ENCODE data around the gene MAPK4.

MAPK4 gene

GRCh38 chr18:50751947-50752346 lies 192.1 kb downstream of the MAPK4 start:
- no peak for TF ChIP-seq ZFX (IDR thresholded peaks at IDR 0.05; ENCODE audit: borderline replicate concordance)
- TF ChIP-seq, protein P1, sequence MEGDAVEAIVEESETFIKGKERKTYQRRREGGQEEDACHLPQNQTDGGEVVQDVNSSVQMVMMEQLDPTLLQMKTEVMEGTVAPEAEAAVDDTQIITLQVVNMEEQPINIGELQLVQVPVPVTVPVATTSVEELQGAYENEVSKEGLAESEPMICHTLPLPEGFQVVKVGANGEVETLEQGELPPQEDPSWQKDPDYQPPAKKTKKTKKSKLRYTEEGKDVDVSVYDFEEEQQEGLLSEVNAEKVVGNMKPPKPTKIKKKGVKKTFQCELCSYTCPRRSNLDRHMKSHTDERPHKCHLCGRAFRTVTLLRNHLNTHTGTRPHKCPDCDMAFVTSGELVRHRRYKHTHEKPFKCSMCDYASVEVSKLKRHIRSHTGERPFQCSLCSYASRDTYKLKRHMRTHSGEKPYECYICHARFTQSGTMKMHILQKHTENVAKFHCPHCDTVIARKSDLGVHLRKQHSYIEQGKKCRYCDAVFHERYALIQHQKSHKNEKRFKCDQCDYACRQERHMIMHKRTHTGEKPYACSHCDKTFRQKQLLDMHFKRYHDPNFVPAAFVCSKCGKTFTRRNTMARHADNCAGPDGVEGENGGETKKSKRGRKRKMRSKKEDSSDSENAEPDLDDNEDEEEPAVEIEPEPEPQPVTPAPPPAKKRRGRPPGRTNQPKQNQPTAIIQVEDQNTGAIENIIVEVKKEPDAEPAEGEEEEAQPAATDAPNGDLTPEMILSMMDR (IDR thresholded peaks at IDR 0.05), result no peak
- H3K27ac ChIP-seq, result no peak overlapping the region

DNA sequence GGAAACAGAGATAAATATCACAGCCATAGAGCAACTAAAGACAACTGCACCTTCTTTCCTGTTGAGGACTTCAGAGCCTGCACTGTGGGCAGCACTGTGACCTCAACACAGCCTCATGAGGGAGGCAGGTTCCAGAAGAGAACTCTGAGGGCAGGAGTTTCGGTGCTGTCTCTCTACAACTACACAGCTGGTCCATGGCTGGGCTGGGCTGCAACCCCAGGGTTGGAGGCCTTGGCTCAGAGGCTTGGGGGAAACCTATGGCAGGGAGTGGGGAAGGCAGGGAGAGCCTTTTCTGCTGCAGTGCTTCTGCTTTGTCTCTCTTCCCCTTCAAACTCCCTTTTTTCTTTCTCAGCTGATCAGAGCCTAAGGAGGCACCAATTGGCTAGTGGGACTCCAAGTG lies 193.4 kb downstream of the MAPK4 start:
- TF ChIP-seq ZFX (IDR thresholded peaks at IDR 0.05; ENCODE audit: borderline replicate concordance), result no peak
- TF ChIP-seq, protein P1 (IDR thresholded peaks at IDR 0.05), result no peak
- H3K27ac ChIP-seq, result no peak overlapping the region

GRCh38 chr18:50754297-50754696 lies 194.4 kb downstream of the MAPK4 start:
- no peak for TF ChIP-seq ZFX (IDR thresholded peaks at IDR 0.05; ENCODE audit: borderline replicate concordance)
- TF ChIP-seq, protein P1 (IDR thresholded peaks at IDR 0.05), result no peak

GRCh38 chr18:50757358-50757757 lies 197.5 kb downstream of the MAPK4 start:
- no peak overlapping the region for H3K27ac ChIP-seq
- no peak for TF ChIP-seq ZFX (IDR thresholded peaks at IDR 0.05; ENCODE audit: borderline replicate concordance)
- TF ChIP-seq, protein P1 (IDR thresholded peaks at IDR 0.05), result no peak

More at GRCh38 chr18:50754297-50754696, 194.4 kb downstream of the MAPK4 start:
- H3K27ac ChIP-seq, result no peak overlapping the region

- no peak for TF ChIP-seq ZFX (IDR thresholded peaks at IDR 0.05; ENCODE audit: borderline replicate concordance)
- TF ChIP-seq, protein P1 (IDR thresholded peaks at IDR 0.05), result no peak
- H3K27ac ChIP-seq, result no peak overlapping the region
Measured at GRCh38 chr18:50769463-50769862, 209.6 kb downstream of the MAPK4 start.

DNA sequence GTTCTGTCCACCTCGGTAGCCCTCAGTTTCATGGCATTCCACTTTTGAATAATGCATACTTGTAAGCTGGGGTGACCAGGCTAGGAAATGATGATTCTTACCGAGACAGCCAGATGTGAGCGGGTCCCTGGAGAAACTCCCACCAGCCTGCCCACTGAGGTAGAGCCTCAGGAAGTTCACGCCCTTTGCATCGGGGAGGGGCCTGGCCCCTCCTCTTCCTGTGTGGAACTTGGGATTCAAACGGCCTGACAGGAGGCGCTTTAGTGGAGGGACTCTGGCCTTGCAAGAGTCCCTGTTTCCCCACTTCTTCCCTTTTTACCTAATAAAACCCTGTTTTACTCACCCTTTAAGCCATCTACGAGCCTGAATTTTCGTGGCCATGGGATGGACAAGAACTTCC lies 215.3 kb downstream of the MAPK4 start:
- no peak for TF ChIP-seq ZFX (IDR thresholded peaks at IDR 0.05; ENCODE audit: borderline replicate concordance)
- TF ChIP-seq, protein P1 (IDR thresholded peaks at IDR 0.05), result no peak
- no peak overlapping the region for H3K27ac ChIP-seq

GRCh38 chr18:50775726-50776125 lies 215.8 kb downstream of the MAPK4 start:
- no peak overlapping the region for H3K27ac ChIP-seq
- TF ChIP-seq, protein P1 (IDR thresholded peaks at IDR 0.05), result no peak
- no peak for TF ChIP-seq ZFX (IDR thresholded peaks at IDR 0.05; ENCODE audit: borderline replicate concordance)

Data from 22Rv1 (cell line).